WTC11 (cell line): ENCODE results near the gene KIF21B. TPM values are rescaled to one million over a fixed set of nuclear protein-coding genes. Genes with fewer than 3 reads are reported as not detected.

Source experiments
- ATAC-seq: fragments of 200-7000 bp; cut with Tn5 transposase; 2 replicates; pipeline ENCODE4 v1.10.0; 2021; ENCODE audit warnings: mild to moderate bottlenecking, moderate library complexity
- CTCF ChIA-PET: fragments of 300-600 bp; sonication (Branson Sonifier 250); formaldehyde crosslinking; loops from one replicate; lab custom pipeline; 2021; ENCODE audit warnings: antibody characterized with exemption; lab: Charles Lee
- POLR2A ChIA-PET: fragments of 350-600 bp; sonication (Branson Sonifier 250); formaldehyde crosslinking; loops from one replicate; lab custom pipeline; 2021; ENCODE audit warnings: antibody characterized with exemption; lab: Charles Lee
- DNase-seq: peaks from one replicate; pipeline ENCODE4 v3.0.0; 2021; ENCODE audit warnings: low spot score
- H3K27ac Mint-ChIP-seq: 2 replicates; pipeline ENCODE4 v1.8.0; 2021; ENCODE audit warnings: mixed read lengths
- H3K27me3 Mint-ChIP-seq: 2 replicates; pipeline ENCODE4 v1.8.0; 2021; ENCODE audit warnings: low read depth, mild to moderate bottlenecking, moderate library complexity, mixed read lengths
- H3K36me3 Mint-ChIP-seq: 2 replicates; pipeline ENCODE4 v1.8.0; 2021; ENCODE audit warnings: mixed read lengths
- H3K4me1 Mint-ChIP-seq: 2 replicates; pipeline ENCODE4 v1.8.0; 2022; ENCODE audit warnings: mixed read lengths
- H3K4me3 Mint-ChIP-seq: 2 replicates; pipeline ENCODE4 v1.8.0; 2021; ENCODE audit warnings: mild to moderate bottlenecking, moderate library complexity, mixed read lengths
- H3K9me3 Mint-ChIP-seq: 2 replicates; pipeline ENCODE4 v1.8.0; 2021; ENCODE audit warnings: mixed read lengths
- ATF1 ChIP-seq: sonication (generic); formaldehyde crosslinking; IDR thresholded peaks from 2 replicates; pipeline ENCODE4 v1.8.1; 2023; ENCODE audit warnings: mild to moderate bottlenecking, moderate library complexity, missing genetic modification reagents
- CREM ChIP-seq: sonication (generic); formaldehyde crosslinking; IDR thresholded peaks from 2 replicates; pipeline ENCODE4 v1.8.1; 2022; ENCODE audit warnings: mild to moderate bottlenecking, missing genetic modification reagents, moderate library complexity
- ESRRA ChIP-seq: sonication (generic); formaldehyde crosslinking; IDR thresholded peaks from 2 replicates; pipeline ENCODE4 v1.8.1; 2022; ENCODE audit warnings: mild to moderate bottlenecking, missing genetic modification reagents, borderline replicate concordance
- FOXP1 ChIP-seq: sonication (generic); formaldehyde crosslinking; IDR thresholded peaks from 2 replicates; pipeline ENCODE4 v1.8.0; 2022; ENCODE audit warnings: missing genetic modification reagents, mild to moderate bottlenecking, moderate library complexity, borderline replicate concordance
- HMGA2 ChIP-seq: fragments of 250-450 bp; sonication (Bioruptor Pico); IDR thresholded peaks from 2 replicates; pipeline ENCODE4 v1.4.0; 2021; ENCODE audit warnings: mild to moderate bottlenecking, moderate library complexity
- NR2C2 ChIP-seq: sonication (generic); formaldehyde crosslinking; IDR thresholded peaks from 2 replicates; pipeline ENCODE4 v1.8.0; 2022; ENCODE audit warnings: mild to moderate bottlenecking, missing genetic modification reagents
- OVOL2 ChIP-seq: fragments of 250-450 bp; sonication (Bioruptor Pico); IDR thresholded peaks from 2 replicates; pipeline ENCODE4 v1.9.0; 2021; ENCODE audit warnings: mild to moderate bottlenecking, borderline replicate concordance
- RORB ChIP-seq: fragments of 250-450 bp; sonication (Bioruptor Pico); IDR thresholded peaks from 2 replicates; pipeline ENCODE4 v1.9.0; 2021; ENCODE audit warnings: mild to moderate bottlenecking
- SOX15 ChIP-seq: fragments of 250-450 bp; sonication (Bioruptor Pico); IDR thresholded peaks from 2 replicates; pipeline ENCODE4 v1.9.0; 2021; ENCODE audit warnings: mild to moderate bottlenecking
- TP53 ChIP-seq: sonication (generic); formaldehyde crosslinking; IDR thresholded peaks from 2 replicates; pipeline ENCODE4 v1.8.1; 2023; ENCODE audit warnings: mild to moderate bottlenecking, missing genetic modification reagents
- ZNF423 ChIP-seq: fragments of 250-450 bp; sonication (Bioruptor Pico); IDR thresholded peaks from 2 replicates; pipeline ENCODE4 v2.1.2; 2022; ENCODE audit warnings: mild to moderate bottlenecking, moderate library complexity
- total RNA-seq: library from RNA; stranded (reverse); gene quantifications from 3 replicates; pipeline ENCODE4 v1.2.3, GENCODE V29; 2021
- TF ChIP-seq, protein P1 (sequence below): fragments of 250-450 bp; sonication (Bioruptor Pico); IDR thresholded peaks from 2 replicates; pipeline ENCODE4 v1.9.0; 2021; ENCODE audit warnings: mild to moderate bottlenecking
- TF ChIP-seq, protein P2 (sequence below): sonication (generic); formaldehyde crosslinking; IDR thresholded peaks from 2 replicates; pipeline ENCODE4 v1.8.0; 2022; ENCODE audit warnings: mild to moderate bottlenecking, missing genetic modification reagents
- TF ChIP-seq, protein P3 (sequence below): sonication (generic); formaldehyde crosslinking; IDR thresholded peaks from 2 replicates; pipeline ENCODE4 v1.8.1; 2023; ENCODE audit warnings: mild to moderate bottlenecking, moderate library complexity, missing genetic modification reagents
- TF ChIP-seq, protein P4 (sequence below): sonication (generic); formaldehyde crosslinking; IDR thresholded peaks from 2 replicates; pipeline ENCODE4 v1.8.1; 2022; ENCODE audit warnings: missing genetic modification reagents, borderline replicate concordance
- TF ChIP-seq, protein P5 (sequence below): sonication (generic); formaldehyde crosslinking; IDR thresholded peaks from 2 replicates; pipeline ENCODE4 v1.8.1; 2022; ENCODE audit warnings: mild to moderate bottlenecking, moderate library complexity, missing genetic modification reagents

KIF21B gene
- total RNA-seq, 1 experiment from 2014 or later: 19.4 TPM

DNA sequence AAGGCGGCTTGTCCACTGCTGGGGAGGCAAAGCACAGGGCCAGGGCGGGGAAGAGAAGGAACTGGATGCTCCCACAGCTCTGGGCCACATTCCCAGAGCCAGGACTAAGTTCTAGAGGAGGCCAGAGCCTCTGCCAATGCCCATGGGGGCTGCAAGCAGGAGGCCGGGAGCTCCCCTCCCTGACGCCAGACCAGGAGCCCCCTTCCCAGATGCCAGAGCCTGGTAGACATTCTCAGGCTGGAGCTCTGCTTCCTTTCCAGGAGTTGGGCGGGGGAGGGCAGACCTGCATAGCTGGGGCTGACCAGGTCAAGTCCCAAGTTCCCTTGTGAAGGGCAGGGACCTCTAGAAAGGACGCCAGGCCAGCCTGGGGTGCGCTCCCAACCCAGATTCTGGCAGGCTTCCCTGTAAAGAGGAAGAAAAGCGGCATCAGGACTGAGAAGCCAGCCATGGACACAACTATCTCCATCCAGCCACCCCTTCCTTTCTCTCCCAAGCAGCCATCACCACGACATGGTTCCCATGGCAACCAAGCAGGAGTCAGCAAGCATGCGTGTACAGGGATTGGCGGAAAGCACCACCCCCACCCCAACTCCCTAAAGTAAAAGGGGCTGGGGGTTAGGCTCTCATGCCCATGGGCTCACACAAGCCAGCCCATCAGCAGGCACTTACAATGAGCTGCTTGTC lies 13.4 kb downstream of the KIF21B start:
- Mint-ChIP-seq H3K36me3 (no peaks in the 10 kb centered on the region), H3K9me3 (no peaks in the 10 kb centered on the region), H3K4me1 (peaks cover 16% of the 10 kb centered on the region), H3K4me3 (no peak overlapping the region), H3K27ac (no peak overlapping the region), H3K27me3 (no peaks in the 10 kb centered on the region)
- no peak for TF ChIP-seq OVOL2 (CRISPR knock-in tag)
- TF ChIP-seq NR2C2 (CRISPR knock-in tag): no peak
- TF ChIP-seq, protein P1, sequence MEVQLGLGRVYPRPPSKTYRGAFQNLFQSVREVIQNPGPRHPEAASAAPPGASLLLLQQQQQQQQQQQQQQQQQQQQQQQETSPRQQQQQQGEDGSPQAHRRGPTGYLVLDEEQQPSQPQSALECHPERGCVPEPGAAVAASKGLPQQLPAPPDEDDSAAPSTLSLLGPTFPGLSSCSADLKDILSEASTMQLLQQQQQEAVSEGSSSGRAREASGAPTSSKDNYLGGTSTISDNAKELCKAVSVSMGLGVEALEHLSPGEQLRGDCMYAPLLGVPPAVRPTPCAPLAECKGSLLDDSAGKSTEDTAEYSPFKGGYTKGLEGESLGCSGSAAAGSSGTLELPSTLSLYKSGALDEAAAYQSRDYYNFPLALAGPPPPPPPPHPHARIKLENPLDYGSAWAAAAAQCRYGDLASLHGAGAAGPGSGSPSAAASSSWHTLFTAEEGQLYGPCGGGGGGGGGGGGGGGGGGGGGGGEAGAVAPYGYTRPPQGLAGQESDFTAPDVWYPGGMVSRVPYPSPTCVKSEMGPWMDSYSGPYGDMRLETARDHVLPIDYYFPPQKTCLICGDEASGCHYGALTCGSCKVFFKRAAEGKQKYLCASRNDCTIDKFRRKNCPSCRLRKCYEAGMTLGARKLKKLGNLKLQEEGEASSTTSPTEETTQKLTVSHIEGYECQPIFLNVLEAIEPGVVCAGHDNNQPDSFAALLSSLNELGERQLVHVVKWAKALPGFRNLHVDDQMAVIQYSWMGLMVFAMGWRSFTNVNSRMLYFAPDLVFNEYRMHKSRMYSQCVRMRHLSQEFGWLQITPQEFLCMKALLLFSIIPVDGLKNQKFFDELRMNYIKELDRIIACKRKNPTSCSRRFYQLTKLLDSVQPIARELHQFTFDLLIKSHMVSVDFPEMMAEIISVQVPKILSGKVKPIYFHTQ (CRISPR knock-in tag): no peak
- TF ChIP-seq HMGA2 (CRISPR knock-in tag): no peak
- no peak for TF ChIP-seq ATF1
- TF ChIP-seq, protein P2, sequence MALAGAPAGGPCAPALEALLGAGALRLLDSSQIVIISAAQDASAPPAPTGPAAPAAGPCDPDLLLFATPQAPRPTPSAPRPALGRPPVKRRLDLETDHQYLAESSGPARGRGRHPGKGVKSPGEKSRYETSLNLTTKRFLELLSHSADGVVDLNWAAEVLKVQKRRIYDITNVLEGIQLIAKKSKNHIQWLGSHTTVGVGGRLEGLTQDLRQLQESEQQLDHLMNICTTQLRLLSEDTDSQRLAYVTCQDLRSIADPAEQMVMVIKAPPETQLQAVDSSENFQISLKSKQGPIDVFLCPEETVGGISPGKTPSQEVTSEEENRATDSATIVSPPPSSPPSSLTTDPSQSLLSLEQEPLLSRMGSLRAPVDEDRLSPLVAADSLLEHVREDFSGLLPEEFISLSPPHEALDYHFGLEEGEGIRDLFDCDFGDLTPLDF: no peak
- TF ChIP-seq RORB (CRISPR knock-in tag): no peak
- TF ChIP-seq ESRRA (CRISPR knock-in tag): no peak
- TF ChIP-seq, protein P3, sequence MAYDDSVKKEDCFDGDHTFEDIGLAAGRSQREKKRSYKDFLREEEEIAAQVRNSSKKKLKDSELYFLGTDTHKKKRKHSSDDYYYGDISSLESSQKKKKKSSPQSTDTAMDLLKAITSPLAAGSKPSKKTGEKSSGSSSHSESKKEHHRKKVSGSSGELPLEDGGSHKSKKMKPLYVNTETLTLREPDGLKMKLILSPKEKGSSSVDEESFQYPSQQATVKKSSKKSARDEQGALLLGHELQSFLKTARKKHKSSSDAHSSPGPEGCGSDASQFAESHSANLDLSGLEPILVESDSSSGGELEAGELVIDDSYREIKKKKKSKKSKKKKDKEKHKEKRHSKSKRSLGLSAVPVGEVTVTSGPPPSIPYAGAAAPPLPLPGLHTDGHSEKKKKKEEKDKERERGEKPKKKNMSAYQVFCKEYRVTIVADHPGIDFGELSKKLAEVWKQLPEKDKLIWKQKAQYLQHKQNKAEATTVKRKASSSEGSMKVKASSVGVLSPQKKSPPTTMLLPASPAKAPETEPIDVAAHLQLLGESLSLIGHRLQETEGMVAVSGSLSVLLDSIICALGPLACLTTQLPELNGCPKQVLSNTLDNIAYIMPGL (CRISPR knock-in tag): no peak
- no peak for TF ChIP-seq SOX15 (CRISPR knock-in tag)
- no peak for TF ChIP-seq TP53 (CRISPR knock-in tag)
- TF ChIP-seq FOXP1 (CRISPR knock-in tag): no peak
- TF ChIP-seq, protein P4, sequence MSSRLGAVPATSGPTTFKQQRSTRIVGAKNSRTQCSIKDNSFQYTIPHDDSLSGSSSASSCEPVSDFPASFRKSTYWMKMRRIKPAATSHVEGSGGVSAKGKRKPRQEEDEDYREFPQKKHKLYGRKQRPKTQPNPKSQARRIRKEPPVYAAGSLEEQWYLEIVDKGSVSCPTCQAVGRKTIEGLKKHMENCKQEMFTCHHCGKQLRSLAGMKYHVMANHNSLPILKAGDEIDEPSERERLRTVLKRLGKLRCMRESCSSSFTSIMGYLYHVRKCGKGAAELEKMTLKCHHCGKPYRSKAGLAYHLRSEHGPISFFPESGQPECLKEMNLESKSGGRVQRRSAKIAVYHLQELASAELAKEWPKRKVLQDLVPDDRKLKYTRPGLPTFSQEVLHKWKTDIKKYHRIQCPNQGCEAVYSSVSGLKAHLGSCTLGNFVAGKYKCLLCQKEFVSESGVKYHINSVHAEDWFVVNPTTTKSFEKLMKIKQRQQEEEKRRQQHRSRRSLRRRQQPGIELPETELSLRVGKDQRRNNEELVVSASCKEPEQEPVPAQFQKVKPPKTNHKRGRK (CRISPR knock-in tag): no peak
- TF ChIP-seq ZNF423 (CRISPR knock-in tag): no peak
- TF ChIP-seq CREM: no peak
- TF ChIP-seq, protein P5, sequence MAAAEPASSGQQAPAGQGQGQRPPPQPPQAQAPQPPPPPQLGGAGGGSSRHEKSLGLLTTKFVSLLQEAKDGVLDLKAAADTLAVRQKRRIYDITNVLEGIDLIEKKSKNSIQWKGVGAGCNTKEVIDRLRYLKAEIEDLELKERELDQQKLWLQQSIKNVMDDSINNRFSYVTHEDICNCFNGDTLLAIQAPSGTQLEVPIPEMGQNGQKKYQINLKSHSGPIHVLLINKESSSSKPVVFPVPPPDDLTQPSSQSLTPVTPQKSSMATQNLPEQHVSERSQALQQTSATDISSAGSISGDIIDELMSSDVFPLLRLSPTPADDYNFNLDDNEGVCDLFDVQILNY (CRISPR knock-in tag): no peak
- ChIA-PET CTCF (interaction anchor here (1.2 to 3.8 kb wide), 9 partner anchors 11 to 109 kb away, joined by 3 to 23 read pairs (median 10); partner anchors contain the start of gene KIF21B), POLR2A (interaction anchor here (1.5 kb wide), 1 partner anchor 10 kb away, joined by 7 read pairs; no protein-coding TSS in a partner anchor)
- ATAC-seq (peak; percentile 36), DNase-seq (peak; percentile 49)
